Measurements from ENCODE around the gene CBLN3. TPM values are rescaled to one million over a fixed set of nuclear protein-coding genes. Genes with fewer than 3 reads are reported as not detected.

The CBLN3 gene
- total RNA-seq, 4 donors from 2014 or later: 0.16 to 0.36 (median 0.24) TPM; not detected in 1

- TF ChIP-seq POLR2A (IDR thresholded peaks at IDR 0.05) (no peak), CTCF (IDR thresholded peaks at IDR 0.05 in 4 of 5, conservative IDR thresholded peaks at IDR 0.05 in 1 of 5) (no peak)
- DNase-seq (no peak), ATAC-seq (no peak)
- Histone ChIP-seq H3K4me3 (no peak overlapping the region), H3K9me3 (no peaks in the 10 kb centered on the region), H3K27ac (no peak overlapping the region), H3K4me1 (no peaks in the 10 kb centered on the region), H3K36me3 (no peaks in the 10 kb centered on the region), H3K27me3 (no peaks in the 10 kb centered on the region)
- intact Hi-C loops (cut with DNase I; ENCODE audit: low total_unique reads) (no loop called here), in situ Hi-C loops (cut with MboI; ENCODE audit: low sequenced_read_pairs in 4 of 4) (no loop called here)
Observed at GRCh38 chr14:24379907-24380730, 49.3 kb downstream of the CBLN3 start.

- TF ChIP-seq POLR2A (IDR thresholded peaks at IDR 0.05) (no peak), CTCF (IDR thresholded peaks at IDR 0.05 in 4 of 5, conservative IDR thresholded peaks at IDR 0.05 in 1 of 5) (no peak)
- no peak overlapping the region for H3K4me3 ChIP-seq
- intact Hi-C loops (cut with DNase I; ENCODE audit: low total_unique reads): no loop called here
- no peaks in the 10 kb centered on the region for H3K9me3 ChIP-seq
- no peaks in the 10 kb centered on the region for H3K27me3 ChIP-seq
- DNase-seq (no peak), ATAC-seq (no peak)
- in situ Hi-C loops (cut with MboI; ENCODE audit: low sequenced_read_pairs in 4 of 4): no loop called here
- no peaks in the 10 kb centered on the region for H3K4me1 ChIP-seq
- no peak overlapping the region for H3K27ac ChIP-seq
- H3K36me3 ChIP-seq: no peaks in the 10 kb centered on the region
Observed at GRCh38 chr14:24378981-24379906, 50.2 kb downstream of the CBLN3 start.

GRCh38 chr14:24378327-24378726, 51.1 kb downstream of the CBLN3 start:
- intact Hi-C loops (cut with DNase I; ENCODE audit: low total_unique reads) (no loop called here), in situ Hi-C loops (cut with MboI; ENCODE audit: low sequenced_read_pairs in 4 of 4) (no loop called here)
- Histone ChIP-seq H3K9me3 (no peaks in the 10 kb centered on the region), H3K27me3 (no peaks in the 10 kb centered on the region), H3K36me3 (no peaks in the 10 kb centered on the region), H3K4me3 (no peak overlapping the region), H3K4me1 (no peaks in the 10 kb centered on the region), H3K27ac (no peak overlapping the region)
- DNase-seq: no peak
- TF ChIP-seq CTCF (IDR thresholded peaks at IDR 0.05 in 4 of 5, conservative IDR thresholded peaks at IDR 0.05 in 1 of 5) (no peak), POLR2A (IDR thresholded peaks at IDR 0.05) (no peak)
- no peak for ATAC-seq

GRCh38 chr14:24377657-24378056, 51.8 kb downstream of the CBLN3 start:
- intact Hi-C loops (cut with DNase I; ENCODE audit: low total_unique reads) (no loop called here), in situ Hi-C loops (cut with MboI; ENCODE audit: low sequenced_read_pairs in 4 of 4) (no loop called here)
- Histone ChIP-seq H3K27me3 (no peaks in the 10 kb centered on the region), H3K36me3 (no peaks in the 10 kb centered on the region), H3K4me1 (peaks cover 0 to 2% of the 10 kb centered on the region in 2 donors), H3K9me3 (no peaks in the 10 kb centered on the region), H3K4me3 (no peak overlapping the region), H3K27ac (no peak overlapping the region)
- DNase-seq: no peak
- ATAC-seq: no peak
- TF ChIP-seq CTCF (IDR thresholded peaks at IDR 0.05 in 4 of 5, conservative IDR thresholded peaks at IDR 0.05 in 1 of 5): no peak
- no peak for TF ChIP-seq POLR2A (IDR thresholded peaks at IDR 0.05)

Measured in gastrocnemius medialis (tissue), 4 donors.